Liver (tissue), 9 donors: ENCODE results near the gene BPIFB3. TPM values are rescaled to one million over a fixed set of nuclear protein-coding genes. Genes with fewer than 3 reads are reported as not detected.

Experiments used
- DNase-seq: peaks from one replicate; pipeline ENCODE4 v3.0.0-alpha.2; 2017; ENCODE audit warnings: low spot score
- H3K27ac ChIP-seq, 2 donors: one replicate each; pipeline ENCODE4 v1.7.0; 2013; ENCODE audit warnings: inconsistent platforms in 2 of 2, low read length in 2 of 2, control low read depth in 1 of 2, low read depth in 1 of 2, mild to moderate bottlenecking in 1 of 2
- H3K27me3 ChIP-seq, 4 donors: one replicate each; pipeline versions ENCODE4 v1.6.1 to v1.7.0; 2013; ENCODE audit warnings: low read length in 3 of 4, inconsistent platforms in 1 of 4, mild to moderate bottlenecking in 1 of 4, moderate library complexity in 1 of 4; ENCODE audit not compliant: control insufficient read depth in 4 of 4, insufficient read depth in 4 of 4
- H3K36me3 ChIP-seq, 4 donors: one replicate each; pipeline versions ENCODE4 v1.6.1 to v1.7.0; 2013; ENCODE audit warnings: low read length in 3 of 4, mild to moderate bottlenecking in 3 of 4, low read depth in 1 of 4, moderate library complexity in 1 of 4; ENCODE audit not compliant: control insufficient read depth in 4 of 4, insufficient read depth in 3 of 4
- H3K4me1 ChIP-seq, 4 donors: one replicate each; pipeline versions ENCODE4 v1.6.1 to v1.7.0; 2013; ENCODE audit warnings: low read length in 3 of 4, mild to moderate bottlenecking in 3 of 4, moderate library complexity in 1 of 4; ENCODE audit not compliant: control insufficient read depth in 4 of 4, insufficient read depth in 4 of 4
- H3K4me3 ChIP-seq, 3 donors: one replicate each; pipeline versions ENCODE4 v1.6.1 to v1.7.0; 2013; ENCODE audit warnings: low read length in 3 of 3, control low read depth in 1 of 3, low read depth in 1 of 3, mild to moderate bottlenecking in 1 of 3
- H3K9ac ChIP-seq, 2 donors: one replicate each; pipeline ENCODE4 v1.7.0; 2013; ENCODE audit warnings: low read length in 2 of 2, mild to moderate bottlenecking in 2 of 2, moderate library complexity in 2 of 2, control low read depth in 1 of 2, low read depth in 1 of 2
- H3K9me3 ChIP-seq, 4 donors: one replicate each; pipeline versions ENCODE4 v1.6.1 to v1.7.0; 2013; ENCODE audit warnings: low read length in 3 of 4; ENCODE audit not compliant: control insufficient read depth in 4 of 4
- GABPA ChIP-seq, 2 donors: IDR thresholded peaks in 1 of 2; conservative IDR thresholded peaks in 1 of 2; 2 replicates each; pipeline ENCODE4 v1.6.1; 2016; ENCODE audit warnings: antibody characterized with exemption in 2 of 2, mild to moderate bottlenecking in 1 of 2, moderate library complexity in 1 of 2
- HNF4A ChIP-seq, 2 donors: conservative IDR thresholded peaks; 2 replicates each; pipeline ENCODE4 v1.6.1; 2016; ENCODE audit warnings: antibody characterized with exemption in 2 of 2, mild to moderate bottlenecking in 2 of 2
- JUND ChIP-seq, 2 donors: IDR thresholded peaks; 2 replicates each; pipeline ENCODE4 v1.6.1; 2016; ENCODE audit warnings: antibody characterized with exemption in 2 of 2
- RXRA ChIP-seq, 2 donors: IDR thresholded peaks; 2 replicates each; pipeline ENCODE4 v1.6.1; 2017 to 2018; ENCODE audit warnings: antibody characterized with exemption in 2 of 2, mild to moderate bottlenecking in 1 of 2
- TAF1 ChIP-seq: conservative IDR thresholded peaks from 2 replicates; pipeline ENCODE4 v1.6.1; 2016; ENCODE audit warnings: antibody characterized with exemption, mild to moderate bottlenecking
- YY1 ChIP-seq: IDR thresholded peaks from 2 replicates; pipeline ENCODE4 v1.6.1; 2016; ENCODE audit warnings: antibody characterized with exemption, mild to moderate bottlenecking
- WGBS: extraction: QIAGEN DNeasy Blood & Tissue Kit; methylation state at CpG from one replicate; pipeline ENCODE4 v1.1.7; 2013; 5-methylcytosine and 5-hydroxymethylcytosine counted together
- polyA plus RNA-seq, 2 donors: library from polyadenylated mRNA; stranded (reverse) in 1 of 2; unstranded in 1 of 2; fragments of 200-250 nt in 1 of 2; fragments of >200 nt in 1 of 2; fragmentation: Nextera tagmentation in 1 of 2; extraction: Ambion mirVana in 1 of 2; gene quantifications; one replicate each; pipeline versions ENCODE4 v1.2.1 to v1.2.3, GENCODE V29; 2013 to 2015
- total RNA-seq, 2 donors: library from RNA; depleted of rRNA; stranded (reverse); fragments of >200 nt; gene quantifications; one replicate each; pipeline ENCODE4 v1.2.3, GENCODE V29; 2014
- TF ChIP-seq, protein P1 (sequence below): IDR thresholded peaks from 2 replicates; pipeline ENCODE4 v1.6.1; 2016; ENCODE audit warnings: antibody characterized with exemption
- TF ChIP-seq, protein P2 (sequence below): IDR thresholded peaks from 2 replicates; pipeline ENCODE4 v1.6.1; 2016; ENCODE audit warnings: antibody characterized with exemption
- TF ChIP-seq, protein P3 (sequence below): IDR thresholded peaks from 2 replicates; pipeline ENCODE4 v1.6.1; 2016; ENCODE audit warnings: antibody characterized with exemption
- TF ChIP-seq, protein P4 (sequence below): IDR thresholded peaks from 2 replicates; pipeline ENCODE4 v1.6.1; 2016; ENCODE audit warnings: antibody characterized with exemption, mild to moderate bottlenecking
- donor health status: healthy.
- donor health status: healthy.
- donor health status: healthy.
- donor health status: healthy.
- donor health status: healthy.

The BPIFB3 gene
- total and polyA plus RNA-seq, 4 donors, result not detected

DNA sequence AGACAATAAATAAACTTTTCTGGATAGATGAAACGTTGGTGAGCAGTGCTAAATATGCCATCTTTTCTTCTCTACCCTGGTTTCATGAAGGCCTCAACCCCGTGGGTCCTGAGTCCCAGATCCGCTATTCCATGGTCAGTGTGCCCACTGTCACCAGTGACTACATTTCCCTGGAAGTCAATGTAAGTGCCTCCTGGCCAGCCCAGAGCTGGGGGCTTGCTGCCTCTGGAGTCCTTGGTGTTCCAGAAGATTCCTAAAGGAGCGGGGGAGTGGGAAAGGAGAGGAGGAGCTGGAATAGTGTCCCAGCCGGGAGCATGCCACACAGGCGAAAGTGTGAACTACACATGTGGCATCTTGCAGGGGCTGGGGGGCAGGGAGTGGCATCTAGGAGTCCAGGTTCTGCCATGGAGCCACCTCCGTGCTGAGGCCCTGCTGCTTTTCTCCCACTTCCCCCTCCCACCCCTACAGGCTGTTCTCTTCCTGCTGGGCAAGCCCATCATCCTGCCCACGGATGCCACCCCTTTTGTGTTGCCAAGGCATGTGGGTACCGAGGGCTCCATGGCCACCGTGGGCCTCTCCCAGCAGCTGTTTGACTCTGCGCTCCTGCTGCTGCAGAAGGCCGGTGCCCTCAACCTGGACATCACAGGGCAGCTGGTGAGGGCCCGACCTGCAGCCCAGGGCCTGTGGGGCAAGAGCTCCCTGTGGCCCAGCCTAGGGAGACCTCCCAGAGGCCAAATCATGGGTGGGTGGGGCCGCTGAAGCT, 35.4 kb upstream of the BPIFB3 start (continued):
- TF ChIP-seq TAF1 (no peak), RXRA (IDR thresholded peaks at IDR 0.05) (no peak), JUND (IDR thresholded peaks at IDR 0.05) (no peak), HNF4A (conservative IDR thresholded peaks at IDR 0.05) (no peak), YY1 (no peak), GABPA (IDR thresholded peaks at IDR 0.05 in 1 of 2, conservative IDR thresholded peaks at IDR 0.05 in 1 of 2) (no peak)
- TF ChIP-seq, protein P1, sequence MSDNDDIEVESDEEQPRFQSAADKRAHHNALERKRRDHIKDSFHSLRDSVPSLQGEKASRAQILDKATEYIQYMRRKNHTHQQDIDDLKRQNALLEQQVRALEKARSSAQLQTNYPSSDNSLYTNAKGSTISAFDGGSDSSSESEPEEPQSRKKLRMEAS, result no peak
- TF ChIP-seq, protein P2, sequence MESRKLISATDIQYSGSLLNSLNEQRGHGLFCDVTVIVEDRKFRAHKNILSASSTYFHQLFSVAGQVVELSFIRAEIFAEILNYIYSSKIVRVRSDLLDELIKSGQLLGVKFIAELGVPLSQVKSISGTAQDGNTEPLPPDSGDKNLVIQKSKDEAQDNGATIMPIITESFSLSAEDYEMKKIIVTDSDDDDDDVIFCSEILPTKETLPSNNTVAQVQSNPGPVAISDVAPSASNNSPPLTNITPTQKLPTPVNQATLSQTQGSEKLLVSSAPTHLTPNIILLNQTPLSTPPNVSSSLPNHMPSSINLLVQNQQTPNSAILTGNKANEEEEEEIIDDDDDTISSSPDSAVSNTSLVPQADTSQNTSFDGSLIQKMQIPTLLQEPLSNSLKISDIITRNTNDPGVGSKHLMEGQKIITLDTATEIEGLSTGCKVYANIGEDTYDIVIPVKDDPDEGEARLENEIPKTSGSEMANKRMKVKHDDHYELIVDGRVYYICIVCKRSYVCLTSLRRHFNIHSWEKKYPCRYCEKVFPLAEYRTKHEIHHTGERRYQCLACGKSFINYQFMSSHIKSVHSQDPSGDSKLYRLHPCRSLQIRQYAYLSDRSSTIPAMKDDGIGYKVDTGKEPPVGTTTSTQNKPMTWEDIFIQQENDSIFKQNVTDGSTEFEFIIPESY, result no peak
- TF ChIP-seq, protein P3, sequence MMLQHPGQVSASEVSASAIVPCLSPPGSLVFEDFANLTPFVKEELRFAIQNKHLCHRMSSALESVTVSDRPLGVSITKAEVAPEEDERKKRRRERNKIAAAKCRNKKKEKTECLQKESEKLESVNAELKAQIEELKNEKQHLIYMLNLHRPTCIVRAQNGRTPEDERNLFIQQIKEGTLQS, result no peak

DNA sequence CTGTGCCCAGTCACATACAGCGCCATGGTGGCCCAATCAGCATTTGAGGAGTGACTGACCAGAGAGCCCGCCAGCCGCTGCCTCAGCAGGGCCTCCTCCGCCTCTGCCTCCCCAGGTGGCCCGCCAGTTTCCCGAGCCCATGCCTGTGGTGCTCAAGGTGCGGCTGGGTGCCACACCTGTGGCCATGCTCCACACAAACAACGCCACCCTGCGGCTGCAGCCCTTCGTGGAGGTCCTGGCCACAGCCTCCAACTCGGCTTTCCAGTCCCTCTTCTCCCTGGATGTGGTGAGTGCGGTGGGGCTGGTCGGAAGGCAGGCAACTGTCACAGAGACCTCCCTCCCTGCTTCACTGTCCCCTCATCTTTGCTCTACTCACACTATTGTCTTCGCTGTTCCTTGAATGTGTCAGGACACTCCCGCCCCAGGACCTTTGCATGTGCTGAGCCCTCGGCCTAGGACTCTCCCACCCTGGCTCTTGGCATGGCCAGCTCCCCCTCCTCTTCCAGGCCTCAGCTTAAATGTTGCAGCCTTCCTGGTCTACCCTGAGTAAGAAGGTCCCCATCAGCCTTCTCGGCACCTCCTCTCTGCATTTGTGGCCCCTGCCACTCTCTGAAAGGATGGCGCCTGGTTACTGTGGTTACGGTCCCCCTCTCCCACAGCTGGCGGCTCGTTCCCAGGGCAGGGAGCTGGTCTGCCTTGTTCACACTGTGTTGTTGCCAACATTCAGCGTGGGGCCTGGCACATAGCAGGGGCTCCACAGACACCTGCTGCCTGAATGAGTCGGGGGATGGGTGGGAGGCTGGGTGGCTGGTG, 34.0 kb upstream of the BPIFB3 start:
- H3K27ac ChIP-seq, result no peak overlapping the region
- no peaks in the 10 kb centered on the region for H3K4me1 ChIP-seq
- DNase-seq, result no peak
- no peaks in the 10 kb centered on the region for H3K36me3 ChIP-seq
- TF ChIP-seq, protein P4, sequence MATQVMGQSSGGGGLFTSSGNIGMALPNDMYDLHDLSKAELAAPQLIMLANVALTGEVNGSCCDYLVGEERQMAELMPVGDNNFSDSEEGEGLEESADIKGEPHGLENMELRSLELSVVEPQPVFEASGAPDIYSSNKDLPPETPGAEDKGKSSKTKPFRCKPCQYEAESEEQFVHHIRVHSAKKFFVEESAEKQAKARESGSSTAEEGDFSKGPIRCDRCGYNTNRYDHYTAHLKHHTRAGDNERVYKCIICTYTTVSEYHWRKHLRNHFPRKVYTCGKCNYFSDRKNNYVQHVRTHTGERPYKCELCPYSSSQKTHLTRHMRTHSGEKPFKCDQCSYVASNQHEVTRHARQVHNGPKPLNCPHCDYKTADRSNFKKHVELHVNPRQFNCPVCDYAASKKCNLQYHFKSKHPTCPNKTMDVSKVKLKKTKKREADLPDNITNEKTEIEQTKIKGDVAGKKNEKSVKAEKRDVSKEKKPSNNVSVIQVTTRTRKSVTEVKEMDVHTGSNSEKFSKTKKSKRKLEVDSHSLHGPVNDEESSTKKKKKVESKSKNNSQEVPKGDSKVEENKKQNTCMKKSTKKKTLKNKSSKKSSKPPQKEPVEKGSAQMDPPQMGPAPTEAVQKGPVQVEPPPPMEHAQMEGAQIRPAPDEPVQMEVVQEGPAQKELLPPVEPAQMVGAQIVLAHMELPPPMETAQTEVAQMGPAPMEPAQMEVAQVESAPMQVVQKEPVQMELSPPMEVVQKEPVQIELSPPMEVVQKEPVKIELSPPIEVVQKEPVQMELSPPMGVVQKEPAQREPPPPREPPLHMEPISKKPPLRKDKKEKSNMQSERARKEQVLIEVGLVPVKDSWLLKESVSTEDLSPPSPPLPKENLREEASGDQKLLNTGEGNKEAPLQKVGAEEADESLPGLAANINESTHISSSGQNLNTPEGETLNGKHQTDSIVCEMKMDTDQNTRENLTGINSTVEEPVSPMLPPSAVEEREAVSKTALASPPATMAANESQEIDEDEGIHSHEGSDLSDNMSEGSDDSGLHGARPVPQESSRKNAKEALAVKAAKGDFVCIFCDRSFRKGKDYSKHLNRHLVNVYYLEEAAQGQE, result no peak
- H3K4me3 ChIP-seq, result no peak overlapping the region
- H3K9me3 ChIP-seq, result no peaks in the 10 kb centered on the region
- 92% methylated on average over 23 of the region's 23 CpGs for WGBS
- H3K9ac ChIP-seq, result no peak overlapping the region
- peaks cover 0 to 2% (median 0%) of the 10 kb centered on the region in 4 donors for H3K27me3 ChIP-seq
